Measurements from ENCODE around the gene EXOC7. TPM values are rescaled to one million over a fixed set of nuclear protein-coding genes. Genes with fewer than 3 reads are reported as not detected.

The EXOC7 gene
- total and polyA plus RNA-seq, 5 experiments from 2014 or later: 46.0 to 210 (median 62.6) TPM

GRCh38 chr17:76145231-76146052 lies 41.9 kb upstream of the EXOC7 start:
- no peaks in the 10 kb centered on the region for H3K9me3 Mint-ChIP-seq
- DNase-seq: peak in 9 of 10 donors; percentile 42 to 77 (median 57)
- peak overlapping the region; percentile 50 to 88 (median 80) for H3K4me3 Mint-ChIP-seq
- H3K4me1 Mint-ChIP-seq: peaks cover 35 to 82% (median 71%) of the 10 kb centered on the region in 4 donors
- peaks cover 5 to 15% (median 14%) of the 10 kb centered on the region in 3 donors for H3K36me3 Mint-ChIP-seq
- ATAC-seq: peak; percentile 41 to 56
- POLR2A ChIA-PET: interaction anchor here (0.6 to 7.8 kb wide), 20 partner anchors 10 to 134 kb away, joined by 3 to 168 read pairs (median 4); partner anchors contain the start of gene UBALD2
- H3K27me3 Mint-ChIP-seq: peaks cover 0 to 1% (median 0%) of the 10 kb centered on the region in 5 donors
- peak overlapping the region; percentile 96 to 100 (median 98) for H3K27ac Mint-ChIP-seq

GRCh38 chr17:76142585-76143041 lies 39.0 kb upstream of the EXOC7 start:
- POLR2A ChIA-PET: interaction anchor here (0.7 to 7.8 kb wide), 16 partner anchors 10 to 129 kb away, joined by 3 to 168 read pairs (median 9); partner anchors contain the start of gene UBALD2
- no peak for ATAC-seq
- H3K4me3 Mint-ChIP-seq: peak overlapping the region; percentile 81 to 92 (median 87)

GRCh38 chr17:76142039-76142584 lies 38.5 kb upstream of the EXOC7 start:
- H3K4me1 Mint-ChIP-seq: peaks cover 36 to 76% (median 69%) of the 10 kb centered on the region in 4 donors
- peaks cover 0 to 2% (median 0%) of the 10 kb centered on the region in 5 donors for H3K27me3 Mint-ChIP-seq
- peak overlapping the region; percentile 81 to 92 (median 87) for H3K4me3 Mint-ChIP-seq
- ATAC-seq (no peak), DNase-seq (no peak)
- POLR2A ChIA-PET: interaction anchor here (0.7 to 7.8 kb wide), 16 partner anchors 10 to 137 kb away, joined by 3 to 168 read pairs (median 13); partner anchors contain the start of gene UBALD2
- H3K9me3 Mint-ChIP-seq: no peaks in the 10 kb centered on the region
- peak overlapping the region; percentile 92 to 100 (median 97) for H3K27ac Mint-ChIP-seq
- H3K36me3 Mint-ChIP-seq: peaks cover 2 to 4% (median 3%) of the 10 kb centered on the region in 3 donors

More at GRCh38 chr17:76142585-76143041, 39.0 kb upstream of the EXOC7 start:
- Mint-ChIP-seq H3K27me3 (peaks cover 0 to 2% (median 0%) of the 10 kb centered on the region in 5 donors), H3K36me3 (peaks cover 2 to 7% (median 5%) of the 10 kb centered on the region in 3 donors), H3K4me1 (peaks cover 36 to 81% (median 72%) of the 10 kb centered on the region in 4 donors), H3K27ac (peak overlapping the region; percentile 92 to 100 (median 97)), H3K9me3 (no peaks in the 10 kb centered on the region)
- DNase-seq: no peak

GRCh38 chr17:76141212-76142038 lies 37.8 kb upstream of the EXOC7 start, which contains the start of gene FOXJ1:
FOXJ1 (minus strand) TSS chr17:76141245; CDS start chr17:76140395, 850 bp downstream.
- POLR2A ChIA-PET: interaction anchor here (0.6 to 7.8 kb wide), 21 partner anchors 9 to 1915 kb away, joined by 3 to 168 read pairs (median 5); partner anchors contain the start of gene UBALD2
- ATAC-seq: peak; percentile 60 to 73
- peak; percentile 83 to 98 (median 94) for DNase-seq
- peaks cover 0 to 2% (median 0%) of the 10 kb centered on the region in 5 donors for H3K27me3 Mint-ChIP-seq
- H3K36me3 Mint-ChIP-seq: peaks cover 0 to 2% (median 2%) of the 10 kb centered on the region in 3 donors
- H3K4me3 Mint-ChIP-seq: peak within 1 kb of the TSS; percentile 81 to 92 (median 87)
- peaks cover 38 to 73% (median 68%) of the 10 kb centered on the region in 4 donors for H3K4me1 Mint-ChIP-seq
- peak within 1 kb of the TSS; percentile 92 to 100 (median 97) for H3K27ac Mint-ChIP-seq
- no peaks in the 10 kb centered on the region for H3K9me3 Mint-ChIP-seq

- Mint-ChIP-seq H3K4me1 (peaks cover 34 to 70% (median 66%) of the 10 kb centered on the region in 4 donors), H3K27ac (peak overlapping the region in 9 of 10 donors; percentile 72 to 100 (median 96)), H3K4me3 (peak overlapping the region; percentile 81 to 92 (median 87)), H3K9me3 (no peaks in the 10 kb centered on the region), H3K27me3 (peaks cover 0 to 2% (median 0%) of the 10 kb centered on the region in 5 donors), H3K36me3 (peaks cover 0 to 2% (median 2%) of the 10 kb centered on the region in 3 donors)
- peak in 1 of 2 donors; percentile 22 for ATAC-seq
- POLR2A ChIA-PET: interaction anchor here (0.6 to 7.8 kb wide), 17 partner anchors 8 to 139 kb away, joined by 3 to 168 read pairs (median 12); partner anchors contain the start of gene UBALD2
- DNase-seq: no peak
Observed at GRCh38 chr17:76140661-76141211, 37.1 kb upstream of the EXOC7 start.

- peak overlapping the region; percentile 79 to 92 (median 86) for H3K4me3 Mint-ChIP-seq
- peak; percentile 49 to 50 for ATAC-seq
- peak; percentile 42 to 84 (median 66) for DNase-seq
Observed at GRCh38 chr17:76139801-76140660, 36.4 kb upstream of the EXOC7 start.

GRCh38 chr17:76138896-76139752 lies 35.5 kb upstream of the EXOC7 start:
- Mint-ChIP-seq H3K27me3 (peaks cover 0 to 2% (median 0%) of the 10 kb centered on the region in 5 donors), H3K4me3 (peak overlapping the region; percentile 56 to 88 (median 72)), H3K4me1 (peaks cover 32 to 68% (median 64%) of the 10 kb centered on the region in 4 donors), H3K9me3 (no peaks in the 10 kb centered on the region), H3K36me3 (no peaks in the 10 kb centered on the region), H3K27ac (peak overlapping the region in 9 of 10 donors; percentile 15 to 89 (median 63))
- POLR2A ChIA-PET: interaction anchor here (0.6 to 7.5 kb wide), 5 partner anchors 7 to 16 kb away, joined by 3 to 140 read pairs (median 12); no protein-coding TSS in a partner anchor
- no peak for ATAC-seq
- DNase-seq: no peak

More at GRCh38 chr17:76139801-76140660, 36.4 kb upstream of the EXOC7 start:
- peak overlapping the region; percentile 31 to 100 (median 90) for H3K27ac Mint-ChIP-seq
- peaks cover 0 to 2% (median 2%) of the 10 kb centered on the region in 3 donors for H3K36me3 Mint-ChIP-seq
- H3K9me3 Mint-ChIP-seq: no peaks in the 10 kb centered on the region
- POLR2A ChIA-PET: interaction anchor here (0.6 to 7.8 kb wide), 14 partner anchors 8 to 139 kb away, joined by 3 to 168 read pairs (median 13); partner anchors contain the start of gene UBALD2
- H3K27me3 Mint-ChIP-seq: peaks cover 0 to 2% (median 0%) of the 10 kb centered on the region in 5 donors
- peaks cover 33 to 69% (median 66%) of the 10 kb centered on the region in 4 donors for H3K4me1 Mint-ChIP-seq

- H3K36me3 Mint-ChIP-seq: no peaks in the 10 kb centered on the region
- ATAC-seq (no peak), DNase-seq (peak in 1 of 10 donors; percentile 41)
- H3K27ac Mint-ChIP-seq: peak overlapping the region in 4 of 10 donors; percentile 34 to 67 (median 49)
- peaks cover 33 to 68% (median 63%) of the 10 kb centered on the region in 4 donors for H3K4me1 Mint-ChIP-seq
- POLR2A ChIA-PET: interaction anchor here (0.5 to 2.2 kb wide), 4 partner anchors 9 to 13 kb away, joined by 3 to 8 read pairs (median 4); no protein-coding TSS in a partner anchor
- H3K9me3 Mint-ChIP-seq: no peaks in the 10 kb centered on the region
- peak overlapping the region in 3 of 10 donors; percentile 50 to 88 (median 77) for H3K4me3 Mint-ChIP-seq
- H3K27me3 Mint-ChIP-seq: peaks cover 0 to 2% (median 0%) of the 10 kb centered on the region in 5 donors
Observed at GRCh38 chr17:76138234-76138895, 34.8 kb upstream of the EXOC7 start.
